ENCODE data around the gene CAPZB. TPM values are rescaled to one million over a fixed set of nuclear protein-coding genes. Genes with fewer than 3 reads are reported as not detected.

Gene CAPZB
- total RNA-seq, 1 experiment from 2014 or later: 348 TPM

DNA sequence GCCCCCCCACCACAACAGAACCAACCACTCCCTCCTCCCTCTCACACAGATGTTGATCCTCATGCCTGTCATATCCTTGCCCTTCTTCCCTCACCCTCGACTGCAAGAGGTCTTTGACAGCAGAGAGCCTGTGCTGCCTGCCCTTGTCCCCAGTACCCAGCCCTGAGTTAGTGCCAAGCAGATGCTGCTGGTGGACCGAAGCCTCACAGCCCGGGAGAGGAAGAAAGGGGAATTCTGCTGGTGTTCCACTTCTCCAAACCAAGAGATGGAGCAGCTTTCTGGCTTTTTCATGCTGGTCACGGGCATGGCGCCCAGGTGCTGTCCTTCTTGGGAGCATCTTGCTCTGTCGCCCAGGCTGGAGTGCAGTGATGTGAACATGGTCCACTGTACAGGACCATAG is 104.1 kb downstream of the CAPZB start:
- Histone ChIP-seq H3K79me2 (ENCODE audit: insufficient read depth, low read length) (no peaks in the 10 kb centered on the region), H4K91ac (ENCODE audit: insufficient read length, low read depth, low read length) (no peak overlapping the region)

More for the DNA sequence above, 104.1 kb downstream of the CAPZB start:
- Histone ChIP-seq H2BK12ac (ENCODE audit: insufficient read length, low read depth, low read length) (no peak overlapping the region), H2BK20ac (ENCODE audit: low read depth, low read length, poor library complexity, severe bottlenecking) (no peak overlapping the region), H3K4ac (ENCODE audit: low read depth, low read length) (no peak overlapping the region), H2BK5ac (ENCODE audit: insufficient read length, low read length) (no peak overlapping the region), H2AK5ac (ENCODE audit: insufficient read length, low read length) (no peak overlapping the region), H2BK120ac (ENCODE audit: low read depth, low read length, poor library complexity, severe bottlenecking) (no peak overlapping the region), H4K5ac (ENCODE audit: insufficient read length, low read depth, low read length) (no peak overlapping the region), H3K79me1 (ENCODE audit: insufficient read depth, low read depth, low read length, poor library complexity, severe bottlenecking) (no peaks in the 10 kb centered on the region), H2BK15ac (ENCODE audit: low read depth, low read length) (no peak overlapping the region), H3K27me3 (ENCODE audit: insufficient read depth, low read length) (no peaks in the 10 kb centered on the region), H3K9ac (ENCODE audit: extremely low read depth, insufficient read length, low read length) (no peak overlapping the region), H3K4me1 (ENCODE audit: insufficient read depth, low read length) (no peaks in the 10 kb centered on the region), H3K14ac (ENCODE audit: insufficient read depth, low read length) (no peak overlapping the region), H3K9me3 (ENCODE audit: control insufficient read depth, low read depth, low read length) (no peaks in the 10 kb centered on the region), H4K20me1 (ENCODE audit: control insufficient read depth, insufficient read depth, insufficient read length) (no peaks in the 10 kb centered on the region), H3K23me2 (ENCODE audit: insufficient read length, low read depth, low read length, poor library complexity, severe bottlenecking) (no peaks in the 10 kb centered on the region), H3T11ph (ENCODE audit: low read length) (no peak overlapping the region), H3K18ac (ENCODE audit: insufficient read length, low read depth, low read length) (no peak overlapping the region), H2AFZ (ENCODE audit: low read length) (no peak overlapping the region), H3K23ac (ENCODE audit: insufficient read length, low read depth, low read length) (no peak overlapping the region), H3K56ac (ENCODE audit: insufficient read length, low read depth, low read length) (no peak overlapping the region), H3K27ac (ENCODE audit: insufficient read length, low read depth, low read length) (no peak overlapping the region), H4K8ac (replicated peaks; ENCODE audit: insufficient read length, low read depth, low read length) (no peak overlapping the region), H3K4me2 (ENCODE audit: insufficient read depth, insufficient read length, low read length) (no peak overlapping the region)
- DNase-seq: no peak
- H3K27me3 Mint-ChIP-seq (ENCODE audit: low read depth): no peaks in the 10 kb centered on the region; the same call in 1 of the 2 replicates
- H3K4me1 Mint-ChIP-seq: no peaks in the 10 kb centered on the region
- H3K27ac Mint-ChIP-seq: peak overlapping the region in 2 of 3 experiments; percentile 75 to 89; a peak in 2 of 7 replicates
- H3K4me3 Mint-ChIP-seq: no peak overlapping the region
- TF ChIP-seq CTCF (conservative IDR thresholded peaks at IDR 0.05): no peak
- H3K36me3 Mint-ChIP-seq (ENCODE audit: insufficient read depth in 1 of 3, low read depth in 3 of 3): peaks cover 27 to 72% (median 54%) of the 10 kb centered on the region in 3 experiments; a peak in 6 of 7 replicates
- no peaks in the 10 kb centered on the region for H3K9me3 Mint-ChIP-seq
- no CpG with 5 or more reads among the region's 6 CpGs for WGBS (ENCODE audit: extremely low coverage, insufficient read length, low lambda C conversion rate)

All from H9 (cell line).